SK-N-MC (cell line): ENCODE data around the gene NDUFC1.

Experiments
- FOXP2 ChIP-seq: optimal IDR thresholded peaks from 2 replicates; pipeline ENCODE3; 2011; ENCODE audit warnings: mild to moderate bottlenecking, moderate library complexity; ENCODE audit not compliant: insufficient read depth; ENCODE audit errors: extremely low read length, control extremely low read depth
- POLR2AphosphoS5 ChIP-seq: IDR thresholded peaks from 2 replicates; pipeline ENCODE4 v1.6.1; 2012; ENCODE audit warnings: mild to moderate bottlenecking, low read depth, low read length, borderline replicate concordance

GRCh38 chr4:139274790-139275189, 27.5 kb downstream of the NDUFC1 start:
- TF ChIP-seq POLR2AphosphoS5 (no peak), FOXP2 (no peak)
